DND-41 (cell line): Measurements from ENCODE around the gene CELSR1.

ENCODE experiments used
- ATAC-seq: fragments of 200-7000 bp; cut with Tn5 transposase; 3 replicates; pipeline ENCODE4 v1.9.1; 2021; ENCODE audit warnings: low read depth; ENCODE audit not compliant: insufficient read depth
- DNase-seq: peaks from one replicate; pipeline ENCODE4 v3.0.0-alpha.2; 2020
- H2AFZ ChIP-seq: 2 replicates; pipeline ENCODE4 v1.6.0; 2012; ENCODE audit warnings: low read depth, low read length
- H3K27ac ChIP-seq: 2 replicates; pipeline ENCODE4 v1.5.1; 2012; ENCODE audit warnings: low read length, inconsistent platforms
- H3K27me3 ChIP-seq: fragments of 200-600 bp; sonication (generic); 2 replicates; pipeline ENCODE4 v1.6.0; 2012; ENCODE audit warnings: low read length, mild to moderate bottlenecking, inconsistent platforms; ENCODE audit not compliant: insufficient read depth, poor library complexity
- H3K36me3 ChIP-seq: 2 replicates; pipeline ENCODE4 v1.5.1; 2012; ENCODE audit warnings: low read length, inconsistent platforms; ENCODE audit not compliant: insufficient read depth
- H3K4me1 ChIP-seq: 2 replicates; pipeline ENCODE4 v1.5.1; 2012; ENCODE audit warnings: mild to moderate bottlenecking, low read length; ENCODE audit not compliant: insufficient read depth
- H3K4me2 ChIP-seq: 2 replicates; pipeline ENCODE4 v1.6.0; 2012; ENCODE audit warnings: mild to moderate bottlenecking, moderate library complexity, low read length, inconsistent platforms; ENCODE audit not compliant: insufficient read depth
- H3K4me3 ChIP-seq, 2 experiments: fragments of 200-600 bp in 1 of 2; shearing (Covaris generic) in 1 of 2; 2 replicates each; pipeline ENCODE4 v1.5.1; 2012 to 2016; ENCODE audit warnings: inconsistent platforms in 2 of 2, low read length in 2 of 2, mild to moderate bottlenecking in 2 of 2, low read depth in 1 of 2, moderate library complexity in 1 of 2
- H3K79me2 ChIP-seq: 2 replicates; pipeline ENCODE4 v1.6.0; 2012; ENCODE audit warnings: low read length, inconsistent platforms; ENCODE audit not compliant: insufficient read depth
- H3K9ac ChIP-seq: 2 replicates; pipeline ENCODE4 v1.6.0; 2012; ENCODE audit warnings: low read depth, mild to moderate bottlenecking, inconsistent platforms, low read length, moderate library complexity
- H3K9me3 ChIP-seq: 2 replicates; pipeline ENCODE4 v1.5.1; 2012; ENCODE audit warnings: low read length, moderate library complexity, mild to moderate bottlenecking, inconsistent platforms; ENCODE audit not compliant: insufficient read depth, severe bottlenecking
- H4K20me1 ChIP-seq: 2 replicates; pipeline ENCODE4 v1.6.0; 2012; ENCODE audit warnings: low read length; ENCODE audit not compliant: insufficient read depth
- EZH2 ChIP-seq: IDR thresholded peaks from 3 replicates; pipeline ENCODE4 v1.6.1; 2012; ENCODE audit warnings: borderline replicate concordance, low read depth, mild to moderate bottlenecking, moderate library complexity, low read length, inconsistent platforms; ENCODE audit not compliant: severe bottlenecking
- TF ChIP-seq, protein P1 (sequence below): IDR thresholded peaks from 2 replicates; pipeline ENCODE4 v1.5.1; 2012; ENCODE audit warnings: borderline replicate concordance, low read length, moderate library complexity, mild to moderate bottlenecking; ENCODE audit not compliant: poor library complexity, severe bottlenecking; ENCODE audit errors: extremely low read depth

Gene CELSR1

DNA sequence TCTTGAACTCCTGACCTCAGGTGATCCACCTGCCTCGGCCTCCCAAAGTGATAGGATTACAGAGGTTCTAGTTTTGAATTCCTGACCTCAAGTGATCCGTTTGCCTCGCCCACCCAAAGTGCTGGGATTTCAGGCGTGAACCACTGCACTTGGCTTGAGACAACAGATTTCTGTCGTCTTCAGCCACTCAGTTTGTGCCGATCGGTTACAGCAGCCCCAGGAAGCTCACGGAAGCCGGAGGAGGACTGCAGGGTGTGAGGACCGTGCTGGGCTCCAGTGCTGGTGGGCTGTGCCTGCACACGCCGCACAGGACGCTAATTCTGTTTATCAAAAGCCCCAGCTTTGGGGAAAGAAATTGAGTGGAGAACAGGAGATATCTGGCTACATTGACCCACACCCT is 82.0 kb downstream of the CELSR1 start:
- H3K27me3 ChIP-seq, result peaks cover 15% of the 10 kb centered on the region
- H4K20me1 ChIP-seq, result 0 out of 2 replicates have a peak, but pooled peaks cover 5% of the 10 kb centered on the region
- DNase-seq (no peak), ATAC-seq (no peak)
- H3K4me3 ChIP-seq, result no peak overlapping the region
- H3K27ac ChIP-seq, result no peak overlapping the region
- no peaks in the 10 kb centered on the region for H3K36me3 ChIP-seq
- H3K9me3 ChIP-seq, result no peaks in the 10 kb centered on the region
- H3K9ac ChIP-seq, result no peak overlapping the region
- H3K4me2 ChIP-seq, result no peak overlapping the region
- H3K79me2 ChIP-seq, result no peaks in the 10 kb centered on the region
- H3K4me1 ChIP-seq, result no peaks in the 10 kb centered on the region
- TF ChIP-seq, protein P1, sequence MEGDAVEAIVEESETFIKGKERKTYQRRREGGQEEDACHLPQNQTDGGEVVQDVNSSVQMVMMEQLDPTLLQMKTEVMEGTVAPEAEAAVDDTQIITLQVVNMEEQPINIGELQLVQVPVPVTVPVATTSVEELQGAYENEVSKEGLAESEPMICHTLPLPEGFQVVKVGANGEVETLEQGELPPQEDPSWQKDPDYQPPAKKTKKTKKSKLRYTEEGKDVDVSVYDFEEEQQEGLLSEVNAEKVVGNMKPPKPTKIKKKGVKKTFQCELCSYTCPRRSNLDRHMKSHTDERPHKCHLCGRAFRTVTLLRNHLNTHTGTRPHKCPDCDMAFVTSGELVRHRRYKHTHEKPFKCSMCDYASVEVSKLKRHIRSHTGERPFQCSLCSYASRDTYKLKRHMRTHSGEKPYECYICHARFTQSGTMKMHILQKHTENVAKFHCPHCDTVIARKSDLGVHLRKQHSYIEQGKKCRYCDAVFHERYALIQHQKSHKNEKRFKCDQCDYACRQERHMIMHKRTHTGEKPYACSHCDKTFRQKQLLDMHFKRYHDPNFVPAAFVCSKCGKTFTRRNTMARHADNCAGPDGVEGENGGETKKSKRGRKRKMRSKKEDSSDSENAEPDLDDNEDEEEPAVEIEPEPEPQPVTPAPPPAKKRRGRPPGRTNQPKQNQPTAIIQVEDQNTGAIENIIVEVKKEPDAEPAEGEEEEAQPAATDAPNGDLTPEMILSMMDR, result no peak
- TF ChIP-seq EZH2, result no peak
- H2AFZ ChIP-seq, result no peak overlapping the region

DNA sequence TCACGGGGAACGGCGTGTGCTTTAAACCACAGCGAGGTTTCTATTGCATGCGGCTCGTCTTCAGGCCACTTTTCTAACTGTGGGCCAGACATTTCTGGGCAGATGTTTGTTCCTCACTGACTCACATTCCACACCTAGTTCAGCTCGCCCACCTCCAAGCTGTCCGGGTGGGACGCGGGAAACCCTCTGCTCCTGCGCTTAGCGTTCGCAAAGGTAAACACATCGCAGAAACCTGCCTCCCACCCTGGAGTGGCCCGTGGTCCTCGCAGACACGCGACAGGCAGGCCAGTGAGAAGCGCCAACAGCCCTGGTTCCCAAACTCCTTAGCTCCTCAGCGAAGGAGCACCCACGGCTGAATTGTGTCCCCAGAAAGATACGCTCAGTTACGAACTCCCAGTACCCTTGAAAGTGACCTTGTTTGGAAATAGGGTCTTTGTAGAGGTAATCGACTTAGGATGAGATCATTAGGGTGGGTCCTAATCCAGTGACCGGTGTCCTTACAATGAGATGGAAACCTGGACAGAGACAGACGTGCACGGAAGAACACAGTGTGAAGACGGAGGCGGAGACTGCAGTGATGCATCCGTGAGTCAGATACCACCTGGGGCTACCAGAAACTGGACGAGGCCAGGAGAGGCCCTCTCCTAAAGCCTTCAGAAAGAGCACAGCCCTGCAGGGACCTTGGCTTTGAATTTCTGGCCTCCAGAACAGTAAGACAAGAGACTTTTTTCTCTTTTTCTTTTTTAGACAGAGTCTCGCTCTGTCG is 82.7 kb downstream of the CELSR1 start:
- Histone ChIP-seq H3K79me2 (no peaks in the 10 kb centered on the region), H3K4me1 (no peaks in the 10 kb centered on the region), H3K9ac (no peak overlapping the region), H3K27me3 (peaks cover 12% of the 10 kb centered on the region), H2AFZ (no peak overlapping the region), H3K36me3 (no peaks in the 10 kb centered on the region), H3K4me2 (no peak overlapping the region), H4K20me1 (0 out of 2 replicates have a peak, but pooled peaks cover 5% of the 10 kb centered on the region), H3K9me3 (no peaks in the 10 kb centered on the region), H3K27ac (no peak overlapping the region), H3K4me3 (no peak overlapping the region)
- DNase-seq, result no peak
- no peak for ATAC-seq
- TF ChIP-seq, protein P1, result no peak
- TF ChIP-seq EZH2, result no peak

DNA sequence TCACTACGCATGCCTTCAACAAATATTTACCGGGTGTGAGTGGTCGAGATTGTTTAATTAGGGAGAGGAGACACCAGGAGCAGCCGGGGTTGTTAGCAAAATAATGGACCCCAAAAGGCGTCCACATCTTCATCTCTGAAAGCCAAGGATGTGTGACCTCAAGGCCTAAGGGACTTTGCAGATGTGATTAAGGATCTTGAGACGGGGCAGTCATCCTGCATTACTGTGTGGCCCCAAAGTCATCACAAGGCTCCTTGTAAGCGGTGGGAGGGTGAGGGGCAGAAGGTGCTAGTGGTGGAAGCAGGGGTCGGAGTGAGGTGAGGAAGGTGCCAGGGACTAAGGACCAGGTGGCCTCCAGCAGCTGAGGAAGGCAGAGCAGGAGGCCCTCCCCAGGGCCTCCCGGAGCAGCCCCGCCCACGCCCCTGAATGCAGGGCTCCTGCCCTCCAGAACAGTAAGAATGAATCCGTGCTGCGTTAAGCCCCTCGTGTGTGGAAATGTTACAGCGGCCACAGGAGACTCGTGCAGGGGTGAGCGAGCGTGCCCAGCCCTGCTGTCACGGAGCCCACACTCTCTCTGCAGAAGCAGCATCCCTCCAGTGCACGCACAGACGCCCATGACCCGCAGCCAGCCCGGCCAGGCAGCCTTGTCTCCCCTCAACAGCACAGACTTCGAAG is 83.5 kb downstream of the CELSR1 start:
- H3K4me2 ChIP-seq, result no peak overlapping the region
- no peaks in the 10 kb centered on the region for H3K9me3 ChIP-seq
- DNase-seq (no peak), ATAC-seq (no peak)
- H3K9ac ChIP-seq, result no peak overlapping the region
- H2AFZ ChIP-seq, result no peak overlapping the region
- H3K4me1 ChIP-seq, result no peaks in the 10 kb centered on the region
- no peaks in the 10 kb centered on the region for H3K36me3 ChIP-seq
- no peak overlapping the region for H3K4me3 ChIP-seq
- H3K27me3 ChIP-seq, result peaks cover 12% of the 10 kb centered on the region
- H4K20me1 ChIP-seq, result 0 out of 2 replicates have a peak, but pooled peaks cover 5% of the 10 kb centered on the region
- TF ChIP-seq, protein P1, result no peak
- no peak for TF ChIP-seq EZH2
- H3K27ac ChIP-seq, result no peak overlapping the region
- no peaks in the 10 kb centered on the region for H3K79me2 ChIP-seq
